ENCODE results near the gene PTPRJ.

DNA sequence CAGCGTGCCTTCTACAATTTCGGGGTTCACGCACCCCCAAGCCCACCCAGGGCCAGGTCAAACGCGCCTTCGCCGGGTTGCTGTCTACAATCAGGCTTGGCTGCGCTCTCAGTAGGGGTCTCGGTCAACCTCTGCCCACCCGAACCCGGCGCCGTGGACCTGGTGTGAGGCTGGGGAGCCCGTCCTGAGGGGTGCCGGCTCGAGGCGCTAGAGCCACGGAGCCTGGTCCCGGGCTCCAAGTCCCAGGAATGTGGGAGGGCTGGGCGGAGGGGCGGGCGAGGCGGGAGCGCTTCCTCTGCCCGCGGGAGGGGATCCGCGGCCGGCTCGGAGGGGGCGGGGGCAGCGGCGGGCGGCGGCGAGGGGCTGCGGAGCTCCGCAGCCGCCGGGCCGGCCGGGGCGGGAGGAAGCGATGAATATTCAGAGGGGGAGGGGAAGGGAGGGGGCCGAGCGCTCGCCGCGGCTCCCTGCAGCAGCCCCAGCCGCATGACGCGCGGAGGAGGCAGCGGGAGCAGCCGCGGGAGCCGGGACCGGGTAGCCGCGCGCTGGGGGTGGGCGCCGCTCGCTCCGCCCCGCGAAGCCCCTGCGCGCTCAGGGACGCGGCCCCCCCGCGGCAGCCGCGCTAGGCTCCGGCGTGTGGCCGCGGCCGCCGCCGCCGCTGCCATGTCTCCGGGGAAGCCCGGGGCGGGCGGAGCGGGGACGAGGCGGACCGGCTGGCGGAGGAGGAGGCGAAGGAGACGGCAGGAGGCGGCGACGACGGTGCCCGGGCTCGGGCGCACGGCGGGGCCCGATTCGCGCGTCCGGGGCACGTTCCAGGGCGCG is at the start of gene PTPRJ:
- TF ChIP-seq, protein P1, sequence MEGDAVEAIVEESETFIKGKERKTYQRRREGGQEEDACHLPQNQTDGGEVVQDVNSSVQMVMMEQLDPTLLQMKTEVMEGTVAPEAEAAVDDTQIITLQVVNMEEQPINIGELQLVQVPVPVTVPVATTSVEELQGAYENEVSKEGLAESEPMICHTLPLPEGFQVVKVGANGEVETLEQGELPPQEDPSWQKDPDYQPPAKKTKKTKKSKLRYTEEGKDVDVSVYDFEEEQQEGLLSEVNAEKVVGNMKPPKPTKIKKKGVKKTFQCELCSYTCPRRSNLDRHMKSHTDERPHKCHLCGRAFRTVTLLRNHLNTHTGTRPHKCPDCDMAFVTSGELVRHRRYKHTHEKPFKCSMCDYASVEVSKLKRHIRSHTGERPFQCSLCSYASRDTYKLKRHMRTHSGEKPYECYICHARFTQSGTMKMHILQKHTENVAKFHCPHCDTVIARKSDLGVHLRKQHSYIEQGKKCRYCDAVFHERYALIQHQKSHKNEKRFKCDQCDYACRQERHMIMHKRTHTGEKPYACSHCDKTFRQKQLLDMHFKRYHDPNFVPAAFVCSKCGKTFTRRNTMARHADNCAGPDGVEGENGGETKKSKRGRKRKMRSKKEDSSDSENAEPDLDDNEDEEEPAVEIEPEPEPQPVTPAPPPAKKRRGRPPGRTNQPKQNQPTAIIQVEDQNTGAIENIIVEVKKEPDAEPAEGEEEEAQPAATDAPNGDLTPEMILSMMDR (IDR thresholded peaks at IDR 0.05), result no peak
- TF ChIP-seq POLR2A (IDR thresholded peaks at IDR 0.05) (no peak), POLR2AphosphoS5 (IDR thresholded peaks at IDR 0.05; ENCODE audit: insufficient read depth in 1 of 2, low read depth in 1 of 2) (peak in 1 of 2 donors; percentile 25)

Data from vagina (tissue), 2 donors.